D721Med (cell line): ENCODE results near the gene KATNAL2.

Source experiments
- DNase-seq: peaks from one replicate; pipeline ENCODE4 v3.0.0; 2011; ENCODE audit warnings: low spot score; ENCODE audit not compliant: insufficient read length
- FAIRE-seq: peaks from 2 replicates; lab custom pipeline; 2011; peaks lifted over from hg19 to GRCh38; lab: Jason Lieb, UNC
- CTCF ChIP-seq: IDR thresholded peaks from 2 replicates; pipeline ENCODE4 v1.5.1; 2012; ENCODE audit warnings: mild to moderate bottlenecking, control low read depth; ENCODE audit not compliant: insufficient read depth; ENCODE audit errors: missing control alignments

Gene KATNAL2

GRCh38 chr18:47054369-47054768, 137.0 kb downstream of the KATNAL2 start:
- DNase-seq (no peak), FAIRE-seq (no peak)
- no peak for TF ChIP-seq CTCF

GRCh38 chr18:47062471-47062870, 145.1 kb downstream of the KATNAL2 start:
- no peak for TF ChIP-seq CTCF
- DNase-seq (no peak), FAIRE-seq (peak; percentile 70)

GRCh38 chr18:47063096-47063495, 145.7 kb downstream of the KATNAL2 start:
- no peak for TF ChIP-seq CTCF
- no peak for DNase-seq
- no peak for FAIRE-seq

- FAIRE-seq (no peak), DNase-seq (no peak)
- TF ChIP-seq CTCF, result no peak
Measured at GRCh38 chr18:47067648-47068047, 150.2 kb downstream of the KATNAL2 start.

- no peak for FAIRE-seq
- TF ChIP-seq CTCF, result no peak
- DNase-seq, result no peak
Measured at GRCh38 chr18:47075098-47075883, 157.9 kb downstream of the KATNAL2 start.

- FAIRE-seq (no peak), DNase-seq (no peak)
- no peak for TF ChIP-seq CTCF
Measured at GRCh38 chr18:47077111-47077510, 159.7 kb downstream of the KATNAL2 start.

- TF ChIP-seq CTCF, result no peak
- no peak for DNase-seq
- no peak for FAIRE-seq
Measured at GRCh38 chr18:47080872-47081271, 163.5 kb downstream of the KATNAL2 start.
